ENCODE data around the gene BTBD2.

The BTBD2 gene

DNA sequence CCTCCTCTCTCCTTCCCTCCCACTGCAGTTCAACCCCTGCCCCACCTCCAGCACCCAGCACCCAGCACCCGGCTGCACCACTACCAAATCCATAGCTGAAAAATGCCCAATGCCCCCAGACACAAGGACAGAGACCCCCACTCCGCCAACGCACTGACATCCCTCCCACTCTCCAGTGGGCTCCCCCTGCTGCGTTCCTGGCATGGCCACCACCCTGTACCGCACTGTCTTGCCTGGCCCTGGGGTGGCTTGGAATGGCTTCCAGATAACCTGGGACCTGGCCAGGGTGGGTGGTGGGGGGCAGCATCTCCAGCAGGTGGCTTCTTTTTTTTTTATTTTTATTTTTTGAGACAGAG lies 41.3 kb upstream of the BTBD2 start:
- no peak overlapping the region for H3K4me3 ChIP-seq (replicated peaks in 1 of 2; ENCODE audit: low read depth in 2 of 2, low read length in 2 of 2)
- TF ChIP-seq, protein P1, sequence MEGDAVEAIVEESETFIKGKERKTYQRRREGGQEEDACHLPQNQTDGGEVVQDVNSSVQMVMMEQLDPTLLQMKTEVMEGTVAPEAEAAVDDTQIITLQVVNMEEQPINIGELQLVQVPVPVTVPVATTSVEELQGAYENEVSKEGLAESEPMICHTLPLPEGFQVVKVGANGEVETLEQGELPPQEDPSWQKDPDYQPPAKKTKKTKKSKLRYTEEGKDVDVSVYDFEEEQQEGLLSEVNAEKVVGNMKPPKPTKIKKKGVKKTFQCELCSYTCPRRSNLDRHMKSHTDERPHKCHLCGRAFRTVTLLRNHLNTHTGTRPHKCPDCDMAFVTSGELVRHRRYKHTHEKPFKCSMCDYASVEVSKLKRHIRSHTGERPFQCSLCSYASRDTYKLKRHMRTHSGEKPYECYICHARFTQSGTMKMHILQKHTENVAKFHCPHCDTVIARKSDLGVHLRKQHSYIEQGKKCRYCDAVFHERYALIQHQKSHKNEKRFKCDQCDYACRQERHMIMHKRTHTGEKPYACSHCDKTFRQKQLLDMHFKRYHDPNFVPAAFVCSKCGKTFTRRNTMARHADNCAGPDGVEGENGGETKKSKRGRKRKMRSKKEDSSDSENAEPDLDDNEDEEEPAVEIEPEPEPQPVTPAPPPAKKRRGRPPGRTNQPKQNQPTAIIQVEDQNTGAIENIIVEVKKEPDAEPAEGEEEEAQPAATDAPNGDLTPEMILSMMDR (IDR thresholded peaks at IDR 0.05; ENCODE audit: low read depth, low read length), result no peak
- DNase-seq (ENCODE audit: low read depth in 2 of 2), result no peak

DNA sequence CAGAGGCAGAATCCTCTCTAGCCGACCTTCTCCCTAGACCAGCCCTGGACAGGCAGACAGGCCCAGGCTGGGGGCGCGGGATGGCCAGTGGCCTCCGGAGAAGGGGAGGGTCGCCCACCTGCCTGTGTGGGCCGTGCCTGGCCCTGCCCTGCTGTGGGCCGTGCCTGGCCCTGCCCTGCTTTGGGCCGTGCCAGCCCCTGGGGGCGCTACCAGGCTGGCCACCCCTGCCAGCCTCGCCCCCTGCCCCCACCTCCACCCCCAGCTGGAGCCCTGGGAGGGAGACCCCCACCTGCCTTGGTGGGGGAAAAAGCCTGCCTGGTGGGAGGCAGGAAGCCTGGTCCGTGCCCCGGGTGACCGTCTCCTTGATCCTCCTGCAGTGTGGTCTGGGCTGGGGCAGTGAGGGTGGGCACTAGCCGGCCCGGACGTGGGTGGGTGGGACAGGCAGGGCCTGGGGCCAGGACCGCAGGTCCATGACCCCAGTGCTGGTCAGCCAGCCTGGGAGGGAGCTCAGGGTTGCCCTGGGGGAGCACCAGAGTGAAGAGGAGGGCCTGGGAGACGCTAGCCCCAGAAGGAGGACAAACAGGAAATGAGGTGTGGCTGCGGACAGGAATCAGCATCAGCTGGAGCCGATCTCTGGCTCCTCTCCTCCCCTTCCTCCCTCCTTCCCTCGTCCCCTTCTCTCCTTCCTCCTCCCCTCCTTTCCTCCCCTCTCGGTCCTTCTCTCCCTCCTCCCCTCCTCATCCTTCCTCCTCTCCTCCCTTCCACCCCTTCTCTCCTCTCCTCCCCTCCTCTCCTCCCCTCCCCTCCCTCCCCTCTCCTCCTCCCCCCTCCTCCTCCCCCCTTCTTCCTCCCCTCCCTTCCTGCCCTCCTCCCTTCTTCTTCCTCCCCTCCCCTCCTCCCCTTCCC lies 40.7 kb upstream of the BTBD2 start:
- DNase-seq (ENCODE audit: low read depth in 2 of 2), result peak; percentile 78 to 84
- TF ChIP-seq, protein P1 (IDR thresholded peaks at IDR 0.05; ENCODE audit: low read depth, low read length), result no peak
- H3K4me3 ChIP-seq (replicated peaks in 1 of 2; ENCODE audit: low read depth in 2 of 2, low read length in 2 of 2), result peak overlapping the region in 1 of 2 donors; percentile 36

DNA sequence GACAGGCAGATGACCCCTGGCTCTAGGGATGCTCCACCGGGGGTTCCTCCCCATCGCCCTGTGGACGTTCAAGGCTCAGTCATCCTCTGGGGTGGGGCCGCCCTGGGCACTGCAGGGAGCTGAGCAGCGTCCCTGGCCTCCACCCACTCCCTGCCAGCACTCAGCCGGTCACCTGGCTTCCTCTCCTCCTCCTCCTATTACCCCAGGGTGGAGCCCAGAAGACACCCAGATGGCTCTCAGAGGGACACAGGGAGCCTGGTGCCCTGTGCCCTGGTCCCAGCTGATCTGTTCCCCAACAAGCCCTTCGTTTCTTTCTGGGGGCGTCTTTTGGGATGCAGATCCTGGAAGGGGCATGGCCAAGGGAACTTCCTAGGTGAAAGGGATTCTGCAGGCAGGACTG lies 39.2 kb upstream of the BTBD2 start:
- no peak overlapping the region for H3K4me3 ChIP-seq (replicated peaks in 1 of 2; ENCODE audit: low read depth in 2 of 2, low read length in 2 of 2)
- TF ChIP-seq, protein P1 (IDR thresholded peaks at IDR 0.05; ENCODE audit: low read depth, low read length), result no peak
- no peak for DNase-seq (ENCODE audit: low read depth in 2 of 2)

DNA sequence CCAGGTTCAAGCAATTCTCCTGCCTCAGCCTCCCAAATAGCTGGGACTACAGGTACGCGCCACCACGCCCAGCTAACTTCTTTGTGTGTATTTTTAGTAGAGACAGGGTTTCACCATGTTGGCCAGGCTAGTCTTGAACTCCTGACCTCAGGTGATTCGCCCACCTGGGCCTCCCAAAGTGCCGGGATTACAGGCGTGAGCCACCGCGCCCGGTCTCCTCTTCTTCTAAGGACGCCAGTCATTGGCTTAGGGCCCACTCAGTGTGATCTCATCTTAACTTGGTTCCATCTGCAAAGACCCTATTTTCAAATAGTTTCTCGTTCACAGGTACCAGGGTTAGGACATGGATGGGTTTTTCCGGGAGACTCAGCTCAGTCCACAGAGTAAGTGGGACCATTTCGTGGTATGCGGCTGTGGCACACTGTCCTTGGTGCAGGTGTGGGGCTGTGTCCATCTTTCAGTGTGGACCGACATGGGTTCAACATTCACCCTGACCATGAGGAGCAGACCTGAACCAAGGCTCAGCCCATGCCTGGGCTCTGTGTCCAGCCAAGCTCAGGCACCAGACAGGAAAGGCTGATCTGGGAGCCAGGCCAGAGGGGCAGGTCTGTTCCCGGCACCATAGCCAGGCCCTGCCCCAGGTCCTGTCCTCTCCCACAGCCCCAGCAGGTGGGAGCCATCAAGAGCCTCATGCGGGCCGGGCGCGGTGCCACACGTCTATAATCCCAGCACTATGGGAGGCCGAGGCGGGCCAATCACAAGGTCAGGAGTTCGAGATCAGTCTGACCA lies 38.3 kb upstream of the BTBD2 start:
- H3K4me3 ChIP-seq (replicated peaks in 1 of 2; ENCODE audit: low read depth in 2 of 2, low read length in 2 of 2), result no peak overlapping the region
- TF ChIP-seq, protein P1 (IDR thresholded peaks at IDR 0.05; ENCODE audit: low read depth, low read length), result no peak
- DNase-seq (ENCODE audit: low read depth in 2 of 2), result peak; percentile 70 to 98

DNA sequence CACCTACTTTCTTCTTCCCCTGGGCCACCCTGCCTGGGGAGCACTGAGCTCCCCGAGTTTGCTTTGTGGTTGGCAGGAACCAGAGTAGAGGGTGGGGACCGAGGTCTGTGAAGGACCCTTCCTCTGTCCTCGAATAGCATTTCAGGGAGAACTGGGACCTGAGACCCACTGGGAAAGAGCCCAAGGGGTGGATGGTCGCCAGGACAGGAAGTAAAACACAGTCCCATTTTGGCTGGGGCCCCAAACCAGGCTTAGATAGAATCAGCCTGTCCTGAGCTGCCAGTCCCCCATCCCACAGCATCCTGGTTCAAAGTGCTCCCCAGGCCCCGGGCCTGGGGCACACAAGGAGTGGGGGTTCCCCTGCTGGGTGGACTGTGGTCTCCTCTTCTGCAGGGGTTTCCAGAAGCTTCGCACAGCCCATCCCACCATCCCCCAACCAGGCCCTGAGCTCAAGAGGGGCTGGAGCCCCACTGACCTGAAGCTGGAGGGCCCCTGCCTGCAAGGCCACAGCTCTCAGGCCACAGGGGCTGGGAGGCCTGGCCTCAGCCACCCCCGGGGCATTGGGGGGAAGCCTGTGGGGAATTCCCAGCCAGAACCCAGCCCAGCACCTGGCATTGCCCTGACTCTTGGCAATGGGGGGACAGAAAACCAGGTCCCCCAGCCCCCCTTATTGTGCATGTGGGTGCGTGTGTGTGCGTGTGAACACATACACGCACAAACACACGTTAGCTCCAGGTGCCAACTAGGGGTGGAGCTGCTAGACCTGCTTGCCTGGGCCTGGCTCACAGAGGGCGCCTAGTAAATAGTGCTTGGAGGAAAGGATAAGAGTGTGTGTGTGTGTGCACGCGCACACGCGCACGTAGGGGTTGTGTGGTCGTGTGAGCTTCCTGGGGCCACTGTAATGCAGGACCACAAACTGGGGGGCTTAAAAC lies 36.5 kb upstream of the BTBD2 start:
- H3K4me3 ChIP-seq (replicated peaks in 1 of 2; ENCODE audit: low read depth in 2 of 2, low read length in 2 of 2), result no peak overlapping the region
- peak in 1 of 2 donors; percentile 81 for DNase-seq (ENCODE audit: low read depth in 2 of 2)
- TF ChIP-seq, protein P1 (IDR thresholded peaks at IDR 0.05; ENCODE audit: low read depth, low read length), result no peak
